Measurements from ENCODE around the gene CES4A.

DNA sequence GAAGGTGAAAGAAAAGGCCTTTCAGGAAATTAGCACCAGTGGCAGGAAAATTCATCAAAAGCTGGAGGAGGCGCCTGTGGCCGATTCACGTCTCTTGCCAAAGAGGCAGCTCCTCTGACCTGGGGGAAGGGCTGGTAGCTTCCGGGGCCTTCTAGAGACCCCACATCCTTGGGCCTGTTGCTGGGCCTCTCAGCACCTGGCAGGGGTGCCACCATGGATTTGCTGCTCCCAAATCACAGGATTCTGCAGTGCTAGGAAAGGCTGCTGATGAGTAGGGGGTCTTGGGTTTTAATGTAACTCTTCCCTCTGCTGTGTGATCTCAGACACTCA, 29.0 kb downstream of the CES4A start:
- TF ChIP-seq, protein P1, sequence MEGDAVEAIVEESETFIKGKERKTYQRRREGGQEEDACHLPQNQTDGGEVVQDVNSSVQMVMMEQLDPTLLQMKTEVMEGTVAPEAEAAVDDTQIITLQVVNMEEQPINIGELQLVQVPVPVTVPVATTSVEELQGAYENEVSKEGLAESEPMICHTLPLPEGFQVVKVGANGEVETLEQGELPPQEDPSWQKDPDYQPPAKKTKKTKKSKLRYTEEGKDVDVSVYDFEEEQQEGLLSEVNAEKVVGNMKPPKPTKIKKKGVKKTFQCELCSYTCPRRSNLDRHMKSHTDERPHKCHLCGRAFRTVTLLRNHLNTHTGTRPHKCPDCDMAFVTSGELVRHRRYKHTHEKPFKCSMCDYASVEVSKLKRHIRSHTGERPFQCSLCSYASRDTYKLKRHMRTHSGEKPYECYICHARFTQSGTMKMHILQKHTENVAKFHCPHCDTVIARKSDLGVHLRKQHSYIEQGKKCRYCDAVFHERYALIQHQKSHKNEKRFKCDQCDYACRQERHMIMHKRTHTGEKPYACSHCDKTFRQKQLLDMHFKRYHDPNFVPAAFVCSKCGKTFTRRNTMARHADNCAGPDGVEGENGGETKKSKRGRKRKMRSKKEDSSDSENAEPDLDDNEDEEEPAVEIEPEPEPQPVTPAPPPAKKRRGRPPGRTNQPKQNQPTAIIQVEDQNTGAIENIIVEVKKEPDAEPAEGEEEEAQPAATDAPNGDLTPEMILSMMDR (conservative IDR thresholded peaks at IDR 0.05; ENCODE audit: low read depth, low read length): no peak
- no peak for TF ChIP-seq EZH2 (IDR thresholded peaks at IDR 0.05; ENCODE audit: borderline replicate concordance, low read depth, low read length, poor library complexity, severe bottlenecking)
